HG03135 (cell line): Measurements from ENCODE around the gene ATXN1.

Source experiments
- ATAC-seq: cut with Tn5 transposase; IDR thresholded peaks from one replicate; pipeline ENCODE4 v1.9.1; 2021; ENCODE audit warnings: mild to moderate bottlenecking, moderate library complexity; ENCODE audit not compliant: unreplicated experiment

Gene ATXN1

GRCh38 chr6:16305788-16306187, 455.5 kb downstream of the ATXN1 start:
- ATAC-seq, result peak; percentile 12

DNA sequence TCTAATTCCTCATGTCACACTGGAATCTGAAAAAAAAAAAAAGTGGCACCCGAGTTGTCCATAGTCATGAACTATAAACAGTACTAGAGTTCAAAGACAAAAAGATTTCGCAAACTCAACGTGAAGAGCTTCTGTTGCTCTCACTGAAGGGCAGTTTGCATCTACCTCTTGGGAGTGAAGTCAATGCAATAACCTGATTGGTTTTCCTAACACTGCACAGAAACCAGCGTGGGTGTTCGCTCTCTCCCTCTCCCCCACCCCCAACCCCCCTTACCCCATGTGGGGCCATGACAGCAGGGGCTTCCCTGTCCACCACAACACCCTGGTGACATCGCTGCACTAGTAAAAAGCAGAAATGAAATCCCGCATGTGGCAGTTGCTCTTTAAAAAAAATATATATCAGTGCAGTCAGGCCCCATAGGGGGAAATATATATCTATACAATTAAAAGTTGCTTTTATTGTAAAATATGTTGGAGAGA, 456.0 kb downstream of the ATXN1 start:
- peak; percentile 76 for ATAC-seq

GRCh38 chr6:16302721-16303552, 458.3 kb downstream of the ATXN1 start:
- ATAC-seq, result no peak

GRCh38 chr6:16301511-16301910, 459.7 kb downstream of the ATXN1 start:
- ATAC-seq, result peak; percentile 54

GRCh38 chr6:16299861-16300260, 461.4 kb downstream of the ATXN1 start:
- ATAC-seq, result no peak

DNA sequence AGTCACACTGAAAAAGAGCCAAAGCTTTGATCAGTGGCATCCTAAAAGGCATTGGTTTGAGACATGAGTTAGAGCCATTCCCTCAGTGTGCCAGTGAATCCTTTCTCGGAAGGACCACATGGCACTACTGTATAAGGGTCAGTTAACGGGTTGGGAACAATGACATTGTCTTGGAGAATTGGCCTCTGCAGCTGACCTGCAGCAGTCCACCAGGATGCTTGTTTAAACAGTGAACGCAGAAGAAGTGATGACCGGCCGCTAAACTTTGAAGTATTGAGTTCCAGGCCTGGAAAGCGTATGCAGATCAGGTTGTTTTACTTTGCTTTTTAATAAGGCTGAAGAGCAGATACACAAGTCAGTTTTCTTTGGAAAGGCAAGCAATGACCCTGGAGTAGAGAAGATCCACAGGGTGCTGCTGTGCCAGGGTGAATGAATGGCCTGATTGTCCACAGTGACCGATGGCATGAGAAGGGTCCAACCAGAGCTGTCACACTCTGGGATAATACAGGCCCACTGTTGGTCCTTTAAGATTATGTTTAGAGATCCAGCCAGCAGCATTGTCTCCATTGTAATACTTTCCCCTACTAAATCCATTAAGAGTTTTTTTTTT, 465.1 kb downstream of the ATXN1 start:
- ATAC-seq, result no peak

- no peak for ATAC-seq
These were observed 465.8 kb downstream of the ATXN1 start for GRCh38 chr6:16295471-16295870.

- no peak for ATAC-seq
These were observed 466.2 kb downstream of the ATXN1 start for GRCh38 chr6:16295060-16295459.

GRCh38 chr6:16294371-16294770, 466.9 kb downstream of the ATXN1 start:
- ATAC-seq, result no peak

GRCh38 chr6:16292942-16293341, 468.3 kb downstream of the ATXN1 start:
- ATAC-seq, result no peak

- ATAC-seq, result no peak
These were observed 468.8 kb downstream of the ATXN1 start for GRCh38 chr6:16292432-16292831.

DNA sequence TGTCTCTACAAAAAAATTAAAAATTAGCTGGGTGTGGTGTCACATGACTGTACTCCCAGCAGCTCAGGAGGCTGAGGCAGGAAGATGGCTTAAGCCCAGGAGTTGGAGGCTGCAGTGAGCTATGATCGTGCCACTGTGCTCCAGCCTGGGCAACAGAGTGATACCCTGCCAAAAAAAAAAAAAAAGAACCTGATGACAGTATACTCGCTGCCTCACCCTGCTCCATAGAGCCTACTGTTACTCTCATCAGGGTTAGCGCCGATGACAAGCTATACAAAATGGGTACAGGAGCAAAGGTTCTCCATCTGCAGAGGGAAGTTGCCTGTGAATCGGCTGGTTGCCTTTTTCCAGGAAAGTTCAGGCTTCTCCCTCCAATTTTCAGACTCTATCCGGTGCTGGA, 469.5 kb downstream of the ATXN1 start:
- ATAC-seq, result no peak

DNA sequence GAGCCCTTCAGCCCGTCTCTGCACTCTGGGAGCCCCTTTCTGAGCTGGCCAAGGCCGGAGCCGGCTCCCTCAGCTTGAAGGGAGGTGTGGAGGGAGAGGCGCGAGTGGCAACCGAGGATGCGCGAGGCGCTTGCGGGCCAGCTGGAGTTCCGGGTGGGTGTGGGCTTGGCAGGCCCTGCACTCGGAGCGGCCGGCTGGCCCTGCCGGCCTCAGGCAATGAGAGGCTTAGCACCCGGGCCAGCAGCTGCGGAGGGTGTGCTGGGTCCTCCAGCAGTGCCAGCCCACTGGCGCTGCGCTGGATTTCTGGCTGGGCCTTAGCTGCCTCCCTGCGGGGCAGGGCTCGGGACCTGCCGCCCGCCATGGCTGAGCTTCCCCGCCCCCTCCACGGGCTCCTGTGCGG, 473.1 kb downstream of the ATXN1 start:
- no peak for ATAC-seq

DNA sequence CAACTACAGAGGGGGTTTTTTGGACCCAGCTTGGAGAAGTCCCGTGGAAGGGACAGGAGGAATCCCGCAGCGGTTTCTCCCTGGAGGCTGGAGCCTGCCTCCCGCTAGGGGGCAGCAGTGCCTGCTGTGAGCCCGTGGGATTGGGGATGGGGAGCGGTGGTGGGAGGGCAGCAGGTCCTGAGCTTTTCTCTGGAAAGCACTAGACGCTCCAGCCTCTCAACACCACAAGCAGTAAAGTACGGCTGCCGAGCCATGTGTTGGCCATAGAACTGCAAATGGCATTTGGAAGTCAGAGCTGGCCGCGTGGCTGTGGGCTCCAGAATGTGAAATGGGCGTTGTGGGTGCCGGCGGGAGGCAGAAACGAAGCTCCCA, 475.1 kb downstream of the ATXN1 start:
- no peak for ATAC-seq

- ATAC-seq, result no peak
These were observed 475.7 kb downstream of the ATXN1 start for GRCh38 chr6:16285467-16286150.

GRCh38 chr6:16284472-16284871, 476.8 kb downstream of the ATXN1 start:
- ATAC-seq, result no peak

GRCh38 chr6:16282370-16282769, 478.9 kb downstream of the ATXN1 start:
- ATAC-seq, result no peak

GRCh38 chr6:16279243-16279642, 482.0 kb downstream of the ATXN1 start:
- no peak for ATAC-seq

DNA sequence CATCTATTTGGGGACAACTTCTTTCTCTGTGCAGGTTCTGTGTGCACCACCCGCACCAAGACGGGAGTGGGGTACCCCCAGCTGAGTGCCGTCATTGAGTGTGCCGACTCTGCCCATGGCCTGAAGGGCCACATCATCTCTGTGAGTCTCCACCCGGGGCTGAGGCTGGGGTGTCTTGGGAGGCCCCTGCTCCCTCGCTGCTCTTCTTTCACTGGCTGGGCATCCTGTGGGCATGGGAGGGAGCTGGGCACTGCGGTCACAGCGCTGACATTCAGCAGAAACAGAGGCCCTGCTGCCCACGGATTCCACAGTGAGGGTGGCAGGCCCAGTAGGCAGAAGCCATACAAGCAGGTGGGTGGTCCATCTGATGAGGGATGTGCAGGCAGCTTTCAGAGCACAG, 482.5 kb downstream of the ATXN1 start:
- no peak for ATAC-seq

DNA sequence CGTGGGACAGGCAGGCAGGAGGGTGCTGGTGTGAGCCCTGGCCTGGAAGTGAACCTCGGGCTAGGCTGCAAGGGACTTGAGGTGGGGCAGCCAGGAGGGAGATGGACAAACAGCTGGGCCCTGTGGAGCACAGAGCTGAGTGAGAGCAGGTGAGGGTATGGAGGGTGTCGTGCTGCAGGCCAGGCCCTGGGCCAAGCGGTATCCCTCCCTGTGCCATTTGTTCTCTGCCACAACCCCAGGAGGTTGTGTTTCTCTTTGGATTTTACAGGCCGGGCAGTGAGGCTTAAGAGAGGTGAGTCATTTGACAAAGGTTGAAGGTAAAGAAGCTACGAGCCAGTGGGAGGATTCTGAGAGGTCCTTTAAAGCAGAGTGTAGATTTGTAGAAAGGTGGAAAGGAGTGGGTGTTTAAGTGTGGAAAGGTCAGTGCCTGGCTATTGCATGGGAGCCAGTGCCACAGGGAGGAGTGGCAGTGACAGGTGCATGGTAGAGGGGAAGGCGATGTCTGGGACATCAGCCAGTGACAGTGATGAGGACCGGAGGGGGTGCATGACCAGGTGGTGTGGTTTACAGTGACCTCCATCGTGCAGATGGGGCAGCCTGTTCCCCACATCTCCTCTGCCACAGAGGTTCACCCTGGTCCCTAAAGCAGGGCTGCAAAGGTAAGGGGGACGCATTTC, 483.1 kb downstream of the ATXN1 start:
- no peak for ATAC-seq
